NK-92 (cell line): ENCODE measurements around the gene ZNF273.

Source experiments
- DNase-seq: peaks from one replicate; lab custom pipeline; 2025; ENCODE audit not compliant: unreplicated experiment; lab: John Stamatoyannopoulos, UW

The ZNF273 gene

GRCh38 chr7:64876792-64877713, 26.0 kb upstream of the ZNF273 start:
- no peak for DNase-seq

- DNase-seq, result no peak
Observed at GRCh38 chr7:64877714-64878610, 25.1 kb upstream of the ZNF273 start.

GRCh38 chr7:64878684-64879083, 24.4 kb upstream of the ZNF273 start:
- DNase-seq, result no peak

GRCh38 chr7:64879086-64879730, 23.9 kb upstream of the ZNF273 start:
- no peak for DNase-seq

GRCh38 chr7:64879800-64880199, 23.3 kb upstream of the ZNF273 start:
- DNase-seq, result no peak

GRCh38 chr7:64880322-64881297, 22.5 kb upstream of the ZNF273 start:
- DNase-seq, result no peak

GRCh38 chr7:64881461-64882287, 21.4 kb upstream of the ZNF273 start:
- no peak for DNase-seq

GRCh38 chr7:64882341-64883112, 20.5 kb upstream of the ZNF273 start:
- DNase-seq, result no peak

GRCh38 chr7:64883113-64883905, 19.8 kb upstream of the ZNF273 start:
- no peak for DNase-seq

GRCh38 chr7:64884085-64884912, 18.8 kb upstream of the ZNF273 start:
- no peak for DNase-seq

GRCh38 chr7:64884913-64885370, 18.1 kb upstream of the ZNF273 start:
- no peak for DNase-seq

- no peak for DNase-seq
Observed at GRCh38 chr7:64885520-64886240, 17.4 kb upstream of the ZNF273 start.

- DNase-seq, result no peak
Observed at GRCh38 chr7:64886956-64887545, 16.0 kb upstream of the ZNF273 start.

- DNase-seq, result no peak
Observed at GRCh38 chr7:64887756-64888508, 15.1 kb upstream of the ZNF273 start.

GRCh38 chr7:64888561-64888900, 14.5 kb upstream of the ZNF273 start:
- DNase-seq, result no peak
